GM21360 (cell line): Measurements from ENCODE around the gene PIP5K1B.
"Not testable (repeated sequence)": the region's sequence is repeated elsewhere in the genome, so short reads cannot be mapped to it uniquely, and the experiment has no call there.

ENCODE experiments used
- ATAC-seq: cut with Tn5 transposase; IDR thresholded peaks from one replicate; pipeline ENCODE4 v1.9.1; 2021; ENCODE audit warnings: mild to moderate bottlenecking, moderate library complexity; ENCODE audit not compliant: unreplicated experiment

Gene PIP5K1B

DNA sequence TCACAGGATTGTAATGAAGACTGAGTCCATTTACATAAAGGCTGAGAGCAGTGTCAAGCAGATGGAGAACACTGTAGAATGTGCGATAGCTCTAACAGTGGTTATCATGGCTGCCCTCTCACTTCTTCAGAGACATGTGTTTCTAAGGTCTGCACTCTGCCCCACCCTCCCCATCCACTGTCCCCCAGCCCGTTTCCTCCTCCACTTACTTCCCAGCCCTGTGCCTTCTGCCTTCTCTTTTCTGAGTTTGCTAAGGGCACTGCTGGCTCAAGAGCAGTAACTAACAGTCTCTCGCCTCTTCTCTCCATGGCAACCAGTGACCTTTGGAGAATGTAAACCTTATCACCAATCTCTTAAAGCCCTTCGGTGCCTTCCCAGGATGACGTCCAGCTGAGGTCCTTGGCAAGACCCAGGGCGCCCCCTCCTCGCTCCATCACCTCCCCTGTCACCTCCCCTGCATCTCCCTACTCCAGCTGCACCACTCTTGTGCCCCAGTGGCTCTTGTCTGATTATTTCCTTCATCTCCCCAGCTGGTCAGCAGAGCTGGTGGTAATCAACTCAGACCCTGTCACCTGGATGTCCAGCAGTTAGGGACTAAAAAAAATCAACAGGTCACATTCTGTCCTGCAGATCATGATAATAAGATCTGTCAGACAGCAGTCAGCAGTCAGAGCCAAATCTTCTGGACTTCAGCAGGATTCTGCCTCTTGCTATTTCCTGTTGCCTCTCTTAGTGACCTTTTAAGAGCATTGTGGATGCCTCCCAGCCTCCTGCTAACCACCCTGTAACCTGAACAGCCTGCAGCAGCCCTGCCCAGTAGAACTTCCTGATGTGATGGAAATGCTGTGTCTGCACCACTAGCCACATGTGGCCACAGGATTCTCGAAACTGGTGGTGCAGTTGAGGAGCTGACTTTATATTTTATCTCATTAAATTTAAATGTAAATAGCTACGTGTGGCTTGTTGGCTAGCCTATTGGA, 339.5 kb downstream of the PIP5K1B start:
- no peak for ATAC-seq

DNA sequence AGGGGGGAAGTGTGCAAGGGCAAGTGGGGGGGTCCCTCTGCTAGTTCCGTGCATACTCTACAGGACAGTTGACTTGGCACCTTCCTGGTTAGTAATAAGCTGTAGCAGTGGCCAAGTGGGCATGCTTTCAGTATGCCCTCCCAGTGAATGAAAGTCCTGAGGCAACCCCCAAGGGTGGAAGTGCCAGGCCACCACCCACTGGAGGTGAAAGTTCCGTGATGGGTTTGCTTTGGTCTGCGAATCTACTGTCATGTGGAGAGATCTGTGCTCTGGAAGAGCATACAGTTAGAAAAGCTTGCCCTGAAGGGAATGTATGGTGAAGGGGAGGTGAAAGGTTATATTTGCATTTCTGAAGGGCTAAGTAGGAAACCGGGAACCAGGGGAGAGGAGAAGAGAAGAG, 340.8 kb downstream of the PIP5K1B start:
- ATAC-seq: no peak

DNA sequence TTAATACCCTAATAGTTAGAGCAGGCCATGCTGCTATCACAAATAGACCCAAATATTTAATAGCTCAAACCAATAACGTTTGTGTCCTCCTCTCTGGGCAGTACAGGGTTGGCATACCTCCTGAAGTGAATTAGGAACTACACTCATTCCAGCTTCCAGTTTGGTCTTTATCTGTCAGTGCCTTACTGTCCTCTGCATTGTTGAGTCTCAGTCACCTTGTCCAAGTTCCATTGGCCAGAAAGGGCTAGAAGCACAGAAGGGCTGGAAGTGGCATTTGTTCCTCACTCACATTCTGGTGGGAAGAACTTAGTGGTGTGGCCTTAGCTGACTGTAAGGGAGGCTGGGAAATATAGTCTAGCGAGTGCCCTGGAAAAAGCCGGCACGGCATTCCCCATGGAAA, 341.7 kb downstream of the PIP5K1B start:
- ATAC-seq: no peak

- no peak for ATAC-seq
Measured at GRCh38 chr9:69047371-69047770, 342.3 kb downstream of the PIP5K1B start.

- no peak for ATAC-seq
Measured at GRCh38 chr9:69049094-69049493, 344.1 kb downstream of the PIP5K1B start.

- ATAC-seq: not testable (repeated sequence)
Measured at GRCh38 chr9:69050936-69051335, 345.9 kb downstream of the PIP5K1B start.

GRCh38 chr9:69054989-69055388, 349.9 kb downstream of the PIP5K1B start:
- ATAC-seq: no peak

DNA sequence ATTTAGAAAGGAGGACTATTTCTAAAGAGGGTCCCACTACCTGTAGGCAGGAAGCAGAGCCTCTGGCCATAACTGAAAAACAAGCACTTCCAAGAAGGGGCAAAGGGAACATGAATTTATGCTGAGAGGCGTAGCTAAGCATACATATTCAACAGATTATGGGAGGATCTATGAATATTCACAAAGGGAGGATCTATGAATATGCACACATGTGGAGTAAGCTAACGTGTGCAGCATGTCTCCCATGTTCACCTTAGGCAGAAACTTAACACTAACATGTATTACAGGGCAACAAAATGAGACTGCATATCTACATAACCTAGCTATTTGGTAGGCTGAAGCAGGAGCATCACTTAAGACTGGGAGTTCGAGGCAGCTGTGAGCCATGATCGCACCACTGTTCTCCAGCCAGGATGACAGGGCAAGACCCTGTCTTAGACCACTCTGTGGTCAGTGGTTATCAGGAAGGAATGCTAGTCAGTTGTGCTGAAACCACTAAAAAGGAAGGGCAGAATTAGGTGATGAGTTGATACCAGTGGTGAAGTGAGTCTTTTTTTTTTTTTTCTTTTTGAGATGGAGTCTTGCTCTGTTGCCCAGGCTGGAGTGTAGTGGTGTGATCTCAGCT, 351.3 kb downstream of the PIP5K1B start:
- no peak for ATAC-seq

- no peak for ATAC-seq
Measured at GRCh38 chr9:69058101-69058500, 353.1 kb downstream of the PIP5K1B start.
